T-helper 2 cell treated with Interferon-gamma antibody and Interleukin-4, amounts not matched to agents 100 ng/mL and 5 ng/mL, for 36 hours (primary cell): ENCODE results near the gene TLCD2. TPM values are rescaled to one million over a fixed set of nuclear protein-coding genes. Genes with fewer than 3 reads are reported as not detected.

Source experiments
- intact Hi-C: fragments of 100-400 bp; cut with micrococcal nuclease; formaldehyde crosslinking; loops from one replicate; pipeline ENCODE4 v1.15.1; 2023
- total RNA-seq: library from RNA; stranded (reverse); gene quantifications from 2 replicates; pipeline ENCODE4 v1.2.3, GENCODE V29; 2022

TLCD2 gene
- total RNA-seq, 1 donor from 2014 or later, result 0.11 TPM

- intact Hi-C loops, result no loop called here
Measured at GRCh38 chr17:1736348-1737281, 26.4 kb upstream of the TLCD2 start.

- intact Hi-C loops, result no loop called here
Measured at GRCh38 chr17:1735834-1736347, 25.7 kb upstream of the TLCD2 start.

- intact Hi-C loops, result no loop called here
Measured at GRCh38 chr17:1735418-1735817, 25.2 kb upstream of the TLCD2 start.

GRCh38 chr17:1733759-1734158, 23.6 kb upstream of the TLCD2 start:
- intact Hi-C loops, result no loop called here

GRCh38 chr17:1732833-1733321, 22.7 kb upstream of the TLCD2 start:
- intact Hi-C loops, result no loop called here

GRCh38 chr17:1732241-1732832, 22.2 kb upstream of the TLCD2 start:
- intact Hi-C loops, result no loop called here

- intact Hi-C loops, result no loop called here
Measured at GRCh38 chr17:1731194-1731506, 21.0 kb upstream of the TLCD2 start.

GRCh38 chr17:1730326-1731193, 20.4 kb upstream of the TLCD2 start:
- intact Hi-C loops, result no loop called here

- intact Hi-C loops, result no loop called here
Measured at GRCh38 chr17:1729966-1730325, 19.8 kb upstream of the TLCD2 start.

GRCh38 chr17:1727876-1728630, 17.9 kb upstream of the TLCD2 start:
- intact Hi-C loops, result no loop called here

- intact Hi-C loops, result no loop called here
Measured at GRCh38 chr17:1727258-1727789, 17.1 kb upstream of the TLCD2 start.

- intact Hi-C loops, result no loop called here
Measured at GRCh38 chr17:1726626-1727257, 16.6 kb upstream of the TLCD2 start.

GRCh38 chr17:1725642-1726511, 15.7 kb upstream of the TLCD2 start:
- intact Hi-C loops, result loop anchor here (2.0 kb wide), 1 partner anchor 147 kb away; no protein-coding TSS in a partner anchor

- intact Hi-C loops, result loop anchor here (2.0 to 5.0 kb wide), 2 partner anchors 57 to 148 kb away; no protein-coding TSS in a partner anchor
Measured at GRCh38 chr17:1724869-1725641, 14.9 kb upstream of the TLCD2 start.

GRCh38 chr17:1724351-1724868, 14.2 kb upstream of the TLCD2 start, which contains the start of gene WDR81:
Gene WDR81, plus strand, starts transcription at chr17:1724704. Its CDS starts 256 bp downstream, at chr17:1724960.
- intact Hi-C loops, result loop anchor here (2.0 to 5.0 kb wide), 2 partner anchors 58 to 148 kb away; no protein-coding TSS in a partner anchor

GRCh38 chr17:1722022-1722421, 11.8 kb upstream of the TLCD2 start:
- intact Hi-C loops, result loop anchor here (5.0 kb wide), 1 partner anchor 60 kb away; no protein-coding TSS in a partner anchor

GRCh38 chr17:1720856-1721386, 10.7 kb upstream of the TLCD2 start:
- intact Hi-C loops, result loop anchor here (2.0 to 5.0 kb wide), 2 partner anchors 44 to 61 kb away; no protein-coding TSS in a partner anchor
